GM21825 (cell line): ENCODE data around the gene SOX12.
A peak's percentile ranks its signal among the peaks of the same experiment; 100 is the strongest.
"Not testable (repeated sequence)": the region's sequence is repeated elsewhere in the genome, so short reads cannot be mapped to it uniquely, and the experiment has no call there.

ENCODE experiments used
- ATAC-seq: cut with Tn5 transposase; IDR thresholded peaks from one replicate; pipeline ENCODE4 v1.9.1; 2021; ENCODE audit warnings: mild to moderate bottlenecking, moderate library complexity; ENCODE audit not compliant: unreplicated experiment

SOX12 gene

DNA sequence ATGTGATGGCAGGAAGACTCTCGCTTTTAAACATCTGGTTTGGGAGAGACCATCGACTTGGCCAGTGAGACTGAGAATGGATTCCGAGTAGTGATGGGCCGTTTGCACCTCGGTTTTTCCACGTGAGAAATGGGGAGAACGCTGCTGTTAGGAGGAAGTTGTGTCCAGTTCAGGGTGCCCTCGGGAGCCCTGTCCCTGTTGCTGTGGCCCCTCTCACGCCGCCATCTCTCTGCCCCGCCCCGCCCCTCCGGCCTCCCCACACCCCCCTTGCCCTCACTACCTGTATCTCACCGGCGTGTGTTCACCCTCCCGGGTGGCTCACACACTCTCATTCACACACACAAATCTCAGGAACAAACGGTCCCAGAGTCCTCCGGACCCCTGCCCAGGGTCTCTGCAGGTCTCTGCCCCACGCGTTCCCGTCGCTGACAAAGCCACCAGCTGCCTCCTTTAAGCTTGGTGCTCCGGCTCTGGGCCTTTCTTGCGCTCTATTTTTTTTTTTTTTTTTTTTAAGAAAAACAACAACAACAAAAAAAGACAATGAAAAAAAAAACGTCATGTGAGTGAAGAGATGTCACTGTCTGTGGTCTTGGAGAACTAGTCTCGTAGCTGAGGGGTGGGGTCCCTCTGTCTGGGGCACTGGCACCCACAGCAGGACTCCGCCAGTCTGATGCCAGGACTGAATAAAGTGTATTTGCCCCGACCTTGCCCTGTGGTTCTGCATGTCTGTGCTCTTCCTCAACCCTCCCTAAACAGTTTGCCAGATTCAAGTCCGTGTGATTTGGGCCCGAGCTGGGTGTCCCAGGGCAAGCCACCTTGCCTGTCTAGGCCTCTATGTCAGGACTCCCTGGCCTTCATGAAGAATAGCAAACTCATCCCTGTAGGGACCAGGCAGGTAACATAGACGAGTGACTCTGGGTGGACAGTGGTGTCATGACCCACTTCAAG is 2.9 kb downstream of the SOX12 start:
- no peak for ATAC-seq

DNA sequence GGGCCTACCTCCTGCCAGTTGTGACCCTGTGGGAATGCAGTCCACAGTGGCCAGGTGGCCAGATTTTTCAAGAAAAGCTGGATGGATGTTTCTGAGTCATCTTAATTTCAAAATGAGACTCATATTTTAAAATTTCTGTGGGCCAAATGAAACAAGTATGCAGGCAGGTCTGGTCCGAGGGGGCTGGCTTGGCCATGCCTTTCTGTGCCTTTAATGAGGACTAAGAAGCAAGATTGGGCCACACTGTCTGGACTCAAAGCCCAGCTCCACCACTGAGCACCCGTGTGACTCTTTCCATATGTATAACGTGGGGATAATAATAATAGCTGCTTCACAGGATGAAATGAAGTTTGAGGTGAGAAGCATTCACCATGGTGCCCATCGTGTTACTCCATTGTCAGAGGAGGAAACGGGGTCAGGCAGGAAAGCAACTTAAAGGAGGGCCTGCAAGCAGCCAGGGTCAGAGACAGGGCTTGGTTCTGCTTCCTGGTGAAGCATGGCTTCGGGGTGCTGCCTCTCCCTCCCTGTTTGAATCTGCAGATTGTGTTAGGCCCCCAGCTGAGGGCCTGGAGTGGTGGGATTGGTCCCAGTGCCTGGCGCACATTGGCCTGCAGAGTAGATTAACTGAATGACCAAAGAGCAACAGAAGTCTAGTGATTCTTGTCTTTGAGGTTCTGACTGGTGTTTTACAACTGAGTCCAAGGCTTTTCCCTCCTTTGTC is 3.8 kb downstream of the SOX12 start:
- ATAC-seq: no peak

DNA sequence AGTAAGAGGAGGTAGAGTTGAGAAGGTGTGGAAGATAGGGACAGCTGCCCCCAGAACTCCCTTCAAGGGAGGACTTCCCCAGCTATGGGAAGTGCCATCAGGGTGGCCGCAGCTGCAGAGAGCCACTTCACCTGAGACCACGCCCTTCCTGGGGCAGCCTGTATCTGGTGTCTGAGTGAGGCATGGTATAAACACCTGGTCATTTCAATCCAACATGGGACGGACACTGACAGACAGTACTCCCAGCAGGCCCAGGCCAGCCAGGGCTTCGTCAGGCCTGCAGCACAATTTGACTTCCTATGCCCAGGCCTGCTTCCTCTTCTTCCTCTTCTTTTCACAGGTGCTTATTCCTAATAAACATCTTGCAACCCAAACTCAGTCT is 4.5 kb downstream of the SOX12 start:
- ATAC-seq: no peak

DNA sequence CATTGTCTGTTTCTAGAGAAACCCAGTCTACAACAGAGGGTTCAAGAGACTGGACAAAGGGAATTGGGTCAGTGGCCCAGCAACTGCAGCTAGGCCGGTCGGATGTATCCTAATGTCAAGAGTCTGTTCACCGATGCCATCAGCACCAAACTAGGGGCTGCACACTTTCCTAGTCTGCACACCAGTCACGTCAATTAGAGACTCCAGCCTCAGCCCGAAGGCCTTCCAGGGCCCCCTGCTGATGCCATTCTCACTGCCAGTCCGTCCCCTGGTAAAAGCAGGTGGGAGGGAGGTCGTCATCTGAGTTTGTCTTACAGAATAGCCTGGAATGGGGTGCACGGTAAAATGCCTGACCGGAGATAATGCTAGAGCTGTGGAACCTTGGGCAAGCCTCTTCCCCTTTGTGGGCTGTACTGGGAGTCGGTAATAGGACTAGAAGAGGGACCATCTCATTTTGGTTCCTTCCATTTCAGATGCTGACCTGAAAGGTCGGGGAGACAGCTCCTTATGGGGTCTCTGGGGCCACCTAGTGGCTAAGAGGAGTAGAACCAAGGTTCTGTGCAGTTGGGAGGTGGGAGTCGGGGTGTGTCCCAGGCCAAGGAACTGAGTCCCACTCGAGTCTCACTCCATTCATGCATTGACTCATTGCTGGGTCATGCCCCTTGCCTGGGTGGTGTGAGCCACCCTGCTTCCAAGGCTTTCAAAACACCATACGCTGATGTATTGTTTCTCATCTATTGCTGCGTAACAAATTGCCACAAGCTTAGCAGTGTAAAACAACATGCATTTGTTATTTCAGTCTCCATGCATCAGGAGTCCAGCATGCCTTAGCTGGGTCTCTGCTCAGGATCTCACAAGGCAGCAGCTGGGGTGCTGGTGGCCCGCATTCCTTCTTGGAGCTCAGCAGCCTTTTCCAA is 5.1 kb downstream of the SOX12 start:
- no peak for ATAC-seq

- ATAC-seq: no peak
Observed at GRCh38 chr20:334578-334977, 9.2 kb downstream of the SOX12 start.

- ATAC-seq: not testable (repeated sequence)
Observed at GRCh38 chr20:336040-336439, 10.7 kb downstream of the SOX12 start.

DNA sequence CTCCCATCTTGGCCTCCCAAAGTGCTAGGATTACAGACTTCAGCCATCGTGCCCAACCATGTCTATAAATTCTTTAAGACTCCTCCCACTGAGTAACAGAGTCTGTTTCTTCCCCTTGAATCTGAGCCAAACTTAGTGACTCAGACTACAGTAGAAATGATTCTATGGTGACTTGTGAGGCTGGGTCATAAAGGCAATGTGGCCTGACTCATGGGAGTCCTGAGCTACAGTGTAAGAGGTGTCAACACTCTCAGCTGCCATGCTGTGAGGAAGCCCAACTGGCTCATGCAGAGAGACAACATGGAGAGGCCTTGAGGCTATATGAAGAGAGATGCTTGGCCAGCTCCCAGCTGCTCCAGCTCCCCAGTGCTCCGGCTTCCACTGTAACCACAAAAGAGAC is 16.3 kb downstream of the SOX12 start:
- ATAC-seq: no peak

DNA sequence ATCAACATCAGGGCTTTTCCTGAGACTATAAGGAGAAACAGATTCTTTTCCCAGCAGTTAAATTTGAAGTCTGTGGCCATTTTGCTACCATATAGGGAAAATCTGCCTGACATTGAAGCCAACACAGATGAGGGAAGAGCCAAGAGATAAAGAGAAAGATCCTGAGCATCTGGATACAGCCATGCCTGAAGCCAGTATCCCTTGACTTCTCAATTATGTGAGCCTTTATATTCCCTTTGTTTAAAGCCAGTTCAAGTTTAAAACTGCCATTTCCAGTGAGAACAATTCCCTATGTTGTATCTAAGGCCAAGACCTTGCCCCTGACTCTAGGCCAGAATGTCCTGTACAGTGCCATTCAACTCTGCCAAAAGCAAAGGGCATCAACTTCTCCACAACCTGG is 17.8 kb downstream of the SOX12 start:
- ATAC-seq: no peak

- no peak for ATAC-seq
Observed at GRCh38 chr20:346033-346639, 20.8 kb downstream of the SOX12 start.

DNA sequence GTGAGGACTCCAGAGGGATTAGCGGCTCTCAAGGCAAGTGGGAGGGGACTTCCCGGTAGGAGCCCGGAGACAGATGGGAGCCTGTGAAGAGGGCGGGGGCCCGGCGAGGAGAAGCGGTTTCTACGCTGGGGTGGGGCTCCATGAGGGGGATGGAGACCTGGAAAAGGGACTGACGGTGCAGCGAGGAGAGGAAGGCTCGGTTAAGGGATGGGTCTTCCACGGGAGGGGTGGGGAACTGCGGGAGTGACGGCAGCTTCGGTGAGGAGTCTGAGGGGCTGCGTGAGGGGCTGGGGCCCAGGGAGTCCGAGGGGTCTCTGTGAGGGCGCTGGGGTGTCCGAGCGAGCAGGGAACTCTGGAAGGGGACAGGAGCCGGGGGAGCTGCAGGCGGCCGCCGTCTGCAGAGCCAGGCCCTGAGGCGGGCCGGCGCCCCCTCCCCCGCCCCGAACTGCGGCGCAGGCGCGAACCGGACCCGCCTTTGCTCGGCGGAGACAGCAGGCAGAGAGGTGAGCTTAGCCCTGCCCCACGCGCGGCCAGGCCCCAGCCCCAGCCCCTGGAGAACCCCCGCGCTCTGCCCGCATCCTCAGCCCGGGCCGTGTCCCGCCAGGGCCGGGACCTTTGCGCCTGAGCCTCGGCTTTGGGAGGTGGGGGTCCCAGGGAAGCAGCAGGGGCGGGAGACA is 21.4 kb downstream of the SOX12 start, which contains the start of gene NRSN2:
Gene NRSN2 (plus strand): TSS at position 472 of the 677 bp plus-strand sequence. CDS start 2,533 bp downstream, outside the sequence.
- no peak for ATAC-seq

DNA sequence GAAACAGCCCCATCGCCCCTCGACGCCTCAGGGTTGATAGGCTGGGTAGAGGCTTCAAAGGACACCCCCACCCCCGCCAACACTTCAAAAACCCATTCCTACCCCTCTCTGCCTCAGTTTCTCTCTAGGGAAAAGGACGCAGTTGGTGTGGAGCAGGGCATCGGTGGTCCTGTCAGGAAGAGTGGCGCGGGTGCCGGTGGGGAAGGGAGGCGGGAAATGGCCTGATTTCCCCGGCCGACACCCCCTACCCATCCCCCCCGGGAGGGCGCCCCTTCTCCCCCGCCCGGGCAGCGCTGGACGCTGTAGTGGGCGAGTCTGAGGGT is 21.9 kb downstream of the SOX12 start:
- no peak for ATAC-seq

- ATAC-seq: peak; percentile 74
Observed at GRCh38 chr20:347640-348484, 22.5 kb downstream of the SOX12 start.

DNA sequence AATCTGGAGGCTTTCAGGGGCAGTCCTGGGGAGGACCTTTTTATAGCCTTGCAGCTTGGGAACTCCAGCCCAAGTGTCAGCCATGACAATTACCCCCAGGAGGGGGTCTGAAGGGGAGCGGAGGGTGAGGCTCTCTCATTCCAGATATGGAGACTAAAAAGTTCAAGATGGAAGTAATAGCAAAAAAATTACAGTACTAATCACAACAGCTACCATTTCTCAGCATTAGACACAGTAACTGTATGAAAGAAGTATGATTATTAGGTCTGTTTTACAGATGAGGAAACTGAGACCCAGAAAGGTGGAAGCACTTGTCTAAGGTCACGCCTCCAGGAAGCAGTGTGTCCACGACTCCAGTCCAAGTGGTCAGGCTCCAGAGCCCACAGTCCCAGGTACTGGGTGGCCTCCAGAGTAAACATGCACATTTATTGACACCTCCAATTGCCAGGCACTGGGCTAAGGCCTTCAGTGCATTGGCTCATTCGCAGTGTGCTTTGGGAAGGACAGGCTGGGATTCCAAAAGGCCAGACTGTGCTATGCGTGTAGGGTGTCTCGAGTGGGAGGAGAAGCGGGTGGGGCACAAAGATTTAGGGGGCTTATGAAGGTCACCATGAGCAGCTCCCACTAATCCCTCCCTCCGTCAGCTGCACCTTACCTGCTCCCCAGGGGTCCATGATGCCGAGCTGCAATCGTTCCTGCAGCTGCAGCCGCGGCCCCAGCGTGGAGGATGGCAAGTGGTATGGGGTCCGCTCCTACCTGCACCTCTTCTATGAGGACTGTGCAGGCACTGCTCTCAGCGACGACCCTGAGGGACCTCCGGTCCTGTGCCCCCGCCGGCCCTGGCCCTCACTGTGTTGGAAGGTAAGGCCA is 23.9 kb downstream of the SOX12 start:
- no peak for ATAC-seq

DNA sequence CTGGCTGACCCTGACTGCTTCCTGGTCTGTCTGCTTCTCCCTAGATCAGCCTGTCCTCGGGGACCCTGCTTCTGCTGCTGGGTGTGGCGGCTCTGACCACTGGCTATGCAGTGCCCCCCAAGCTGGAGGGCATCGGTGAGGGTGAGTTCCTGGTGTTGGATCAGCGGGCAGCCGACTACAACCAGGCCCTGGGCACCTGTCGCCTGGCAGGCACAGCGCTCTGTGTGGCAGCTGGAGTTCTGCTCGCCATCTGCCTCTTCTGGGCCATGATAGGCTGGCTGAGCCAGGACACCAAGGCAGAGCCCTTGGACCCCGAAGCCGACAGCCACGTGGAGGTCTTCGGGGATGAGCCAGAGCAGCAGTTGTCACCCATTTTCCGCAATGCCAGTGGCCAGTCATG is 27.8 kb downstream of the SOX12 start:
- ATAC-seq: no peak

DNA sequence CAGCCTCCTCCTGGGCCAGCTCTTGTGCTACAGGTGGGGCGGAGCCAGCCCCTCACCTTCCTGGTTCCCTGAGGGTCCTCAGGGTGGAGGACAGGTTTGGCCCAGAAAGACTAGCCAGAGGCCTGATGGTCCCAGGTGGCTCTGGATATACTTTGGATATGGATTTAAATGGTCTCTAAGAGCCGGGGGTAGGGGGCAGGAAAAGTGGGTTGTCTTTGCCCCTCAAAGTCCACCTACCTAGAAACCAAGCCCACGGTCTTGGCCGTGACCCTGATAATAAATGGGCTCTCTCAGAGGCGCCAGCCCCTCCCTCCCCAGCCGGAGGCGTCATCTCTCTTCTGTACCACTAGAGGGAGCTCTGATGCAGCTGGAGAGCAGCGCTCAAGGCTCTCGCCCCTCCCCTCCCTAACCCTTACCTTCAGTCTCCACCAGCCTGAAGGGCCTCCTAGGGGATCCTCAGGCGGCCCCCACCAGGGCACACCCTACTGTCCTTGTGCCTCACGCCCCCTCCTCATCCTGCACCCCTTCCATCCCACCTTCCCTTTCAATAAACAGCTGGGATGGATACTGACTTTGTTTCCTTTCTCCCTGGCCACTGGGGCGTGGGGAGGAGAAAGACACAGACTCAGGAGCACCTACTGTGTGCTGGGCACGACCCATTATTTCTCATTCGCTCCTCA is 29.1 kb downstream of the SOX12 start:
- ATAC-seq: peak; percentile 75

DNA sequence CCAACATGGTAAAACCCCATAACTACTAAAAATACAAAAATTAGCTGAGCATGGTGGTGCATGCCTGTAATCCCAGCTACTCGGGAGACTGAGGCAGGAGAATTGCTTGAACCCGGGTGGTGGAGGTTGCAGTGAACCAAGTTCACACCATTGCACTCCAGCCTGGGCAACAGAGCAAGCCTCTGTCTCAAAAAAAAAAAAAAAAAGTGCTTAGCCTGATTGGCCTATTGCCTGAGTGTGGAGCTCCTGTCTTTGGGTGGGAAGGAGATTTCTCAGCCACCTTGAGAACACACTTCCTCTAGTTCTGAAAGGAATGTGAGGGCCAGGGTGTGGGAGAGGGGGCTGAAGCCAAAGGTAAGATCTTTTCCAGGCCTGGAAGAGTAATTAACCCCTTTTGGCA is 30.8 kb downstream of the SOX12 start:
- not testable (repeated sequence) for ATAC-seq

DNA sequence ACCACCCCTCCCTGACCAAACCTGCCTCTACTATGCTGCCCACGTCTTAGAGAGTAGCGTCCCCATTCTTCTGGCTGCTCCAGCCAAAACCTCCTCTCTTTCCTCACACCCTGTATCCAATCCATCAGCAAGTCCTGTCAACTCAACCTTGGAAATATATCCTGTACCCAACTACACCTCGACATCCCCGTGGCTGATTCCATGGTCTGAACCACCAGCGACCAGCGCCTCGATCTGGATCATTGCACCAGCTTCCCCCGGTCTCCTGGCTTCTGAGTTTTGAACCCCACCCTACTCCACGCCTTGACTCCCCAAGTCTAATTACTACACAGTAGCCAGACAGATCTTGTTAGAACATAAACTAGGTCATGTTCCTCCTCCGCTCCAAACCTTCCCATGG is 31.4 kb downstream of the SOX12 start:
- no peak for ATAC-seq
